AG04449 (cell line): Measurements from ENCODE around the gene GKN1.

Experiments used
- CTCF ChIA-PET: fragments of 350-600 bp; formaldehyde crosslinking; extraction: SDS; loops from one replicate; lab custom pipeline; 2021; ENCODE audit warnings: antibody characterized with exemption; lab: Yijun Ruan, JAX
- POLR2A ChIA-PET: fragments of 400-600, 350-600 bp; formaldehyde crosslinking; extraction: SDS; loops from one replicate; lab custom pipeline; 2020; ENCODE audit warnings: antibody characterized with exemption, inconsistent platforms; lab: Yijun Ruan, JAX
- DNase-seq: peaks from one replicate; pipeline ENCODE4 v3.0.0-alpha.2; 2010; ENCODE audit warnings: low read depth, low spot score
- H3K4me3 ChIP-seq: 2 replicates; pipeline ENCODE4 v1.5.1; 2011; ENCODE audit warnings: low read depth, mild to moderate bottlenecking, control low read depth, low read length
- TF ChIP-seq, protein P1 (sequence below): IDR thresholded peaks from one replicate; pipeline ENCODE4 v1.5.1; 2011; ENCODE audit warnings: mild to moderate bottlenecking, moderate library complexity, low read length, control low read depth, inconsistent platforms; ENCODE audit not compliant: insufficient read depth; ENCODE audit errors: missing control alignments

Gene GKN1

DNA sequence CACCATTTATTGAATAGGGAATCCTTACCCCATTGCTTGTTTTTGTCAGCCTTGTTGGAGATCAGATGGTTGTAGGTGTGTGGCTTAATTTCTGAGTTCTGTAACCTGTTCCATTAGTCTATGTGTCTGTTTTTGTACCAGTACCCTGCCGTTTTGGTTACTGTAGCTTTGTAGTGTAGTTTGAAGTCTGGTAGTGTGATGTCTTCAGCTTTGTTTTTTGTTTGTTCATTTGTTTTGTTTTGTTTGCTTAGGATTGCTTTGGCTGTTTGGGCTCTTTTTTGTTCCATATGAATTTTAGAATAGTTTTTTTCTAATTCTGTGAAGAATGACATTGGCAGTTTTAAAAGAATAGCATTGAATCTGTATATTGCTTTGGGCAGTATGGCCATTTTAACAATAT is 34.5 kb upstream of the GKN1 start:
- ChIA-PET POLR2A (no interaction called here), CTCF (interaction anchor here (1.1 to 2.2 kb wide), 3 partner anchors 9 to 367 kb away, joined by 3 to 7 read pairs (median 3); partner anchors contain the start of gene ANTXR1)
- no peak for DNase-seq
- no peak overlapping the region for H3K4me3 ChIP-seq
- TF ChIP-seq, protein P1, sequence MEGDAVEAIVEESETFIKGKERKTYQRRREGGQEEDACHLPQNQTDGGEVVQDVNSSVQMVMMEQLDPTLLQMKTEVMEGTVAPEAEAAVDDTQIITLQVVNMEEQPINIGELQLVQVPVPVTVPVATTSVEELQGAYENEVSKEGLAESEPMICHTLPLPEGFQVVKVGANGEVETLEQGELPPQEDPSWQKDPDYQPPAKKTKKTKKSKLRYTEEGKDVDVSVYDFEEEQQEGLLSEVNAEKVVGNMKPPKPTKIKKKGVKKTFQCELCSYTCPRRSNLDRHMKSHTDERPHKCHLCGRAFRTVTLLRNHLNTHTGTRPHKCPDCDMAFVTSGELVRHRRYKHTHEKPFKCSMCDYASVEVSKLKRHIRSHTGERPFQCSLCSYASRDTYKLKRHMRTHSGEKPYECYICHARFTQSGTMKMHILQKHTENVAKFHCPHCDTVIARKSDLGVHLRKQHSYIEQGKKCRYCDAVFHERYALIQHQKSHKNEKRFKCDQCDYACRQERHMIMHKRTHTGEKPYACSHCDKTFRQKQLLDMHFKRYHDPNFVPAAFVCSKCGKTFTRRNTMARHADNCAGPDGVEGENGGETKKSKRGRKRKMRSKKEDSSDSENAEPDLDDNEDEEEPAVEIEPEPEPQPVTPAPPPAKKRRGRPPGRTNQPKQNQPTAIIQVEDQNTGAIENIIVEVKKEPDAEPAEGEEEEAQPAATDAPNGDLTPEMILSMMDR, result no peak

DNA sequence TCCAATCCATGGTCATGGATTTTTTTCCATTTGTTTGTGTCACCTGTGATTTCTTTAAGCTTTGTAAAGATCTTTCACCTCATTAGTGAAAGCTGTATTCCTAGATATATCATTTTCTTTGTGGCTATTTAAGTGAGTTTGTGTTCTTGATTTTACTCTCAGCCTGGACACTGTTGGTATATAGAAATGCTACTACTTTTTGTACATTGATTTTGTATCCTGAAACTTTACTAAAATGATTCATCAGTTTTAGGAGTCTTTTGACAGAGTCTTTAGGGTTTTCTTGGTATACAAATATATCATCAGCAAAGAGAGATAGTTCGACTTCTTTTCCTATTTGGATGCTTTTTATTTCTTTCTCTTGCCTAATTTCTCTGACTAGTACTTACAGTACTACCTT is 34.1 kb upstream of the GKN1 start:
- CTCF ChIA-PET, result interaction anchor here (1.1 to 2.2 kb wide), 3 partner anchors 9 to 366 kb away, joined by 3 to 7 read pairs (median 3); partner anchors contain the start of gene ANTXR1
- POLR2A ChIA-PET, result no interaction called here
- TF ChIP-seq, protein P1, result no peak
- H3K4me3 ChIP-seq, result no peak overlapping the region
- DNase-seq, result no peak

DNA sequence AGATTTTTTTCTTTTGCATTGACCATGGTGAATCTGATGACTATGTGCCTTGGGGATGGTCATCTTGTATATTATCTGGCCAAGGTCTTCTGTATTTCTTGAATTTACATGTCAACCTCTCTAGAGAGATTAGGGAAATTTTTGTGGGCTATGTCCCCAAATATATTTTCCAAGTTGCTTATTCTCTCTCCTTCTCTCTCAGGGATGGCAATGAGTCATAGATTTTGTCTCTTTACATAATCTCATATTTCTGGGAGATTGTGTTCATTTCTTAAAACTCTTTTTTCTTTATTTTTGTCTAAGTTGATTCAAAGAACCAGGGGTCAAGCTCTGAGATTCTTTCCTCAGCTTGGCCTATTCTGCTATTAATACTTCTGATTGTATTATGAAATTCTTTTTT is 31.6 kb upstream of the GKN1 start:
- no peak overlapping the region for H3K4me3 ChIP-seq
- POLR2A ChIA-PET, result no interaction called here
- no peak for DNase-seq
- TF ChIP-seq, protein P1, result no peak
- CTCF ChIA-PET, result interaction anchor here (0.7 to 5.2 kb wide), 40 partner anchors 9 to 493 kb away, joined by 3 to 41 read pairs (median 5); partner anchors contain the start of genes ANTXR1 and GKN2

DNA sequence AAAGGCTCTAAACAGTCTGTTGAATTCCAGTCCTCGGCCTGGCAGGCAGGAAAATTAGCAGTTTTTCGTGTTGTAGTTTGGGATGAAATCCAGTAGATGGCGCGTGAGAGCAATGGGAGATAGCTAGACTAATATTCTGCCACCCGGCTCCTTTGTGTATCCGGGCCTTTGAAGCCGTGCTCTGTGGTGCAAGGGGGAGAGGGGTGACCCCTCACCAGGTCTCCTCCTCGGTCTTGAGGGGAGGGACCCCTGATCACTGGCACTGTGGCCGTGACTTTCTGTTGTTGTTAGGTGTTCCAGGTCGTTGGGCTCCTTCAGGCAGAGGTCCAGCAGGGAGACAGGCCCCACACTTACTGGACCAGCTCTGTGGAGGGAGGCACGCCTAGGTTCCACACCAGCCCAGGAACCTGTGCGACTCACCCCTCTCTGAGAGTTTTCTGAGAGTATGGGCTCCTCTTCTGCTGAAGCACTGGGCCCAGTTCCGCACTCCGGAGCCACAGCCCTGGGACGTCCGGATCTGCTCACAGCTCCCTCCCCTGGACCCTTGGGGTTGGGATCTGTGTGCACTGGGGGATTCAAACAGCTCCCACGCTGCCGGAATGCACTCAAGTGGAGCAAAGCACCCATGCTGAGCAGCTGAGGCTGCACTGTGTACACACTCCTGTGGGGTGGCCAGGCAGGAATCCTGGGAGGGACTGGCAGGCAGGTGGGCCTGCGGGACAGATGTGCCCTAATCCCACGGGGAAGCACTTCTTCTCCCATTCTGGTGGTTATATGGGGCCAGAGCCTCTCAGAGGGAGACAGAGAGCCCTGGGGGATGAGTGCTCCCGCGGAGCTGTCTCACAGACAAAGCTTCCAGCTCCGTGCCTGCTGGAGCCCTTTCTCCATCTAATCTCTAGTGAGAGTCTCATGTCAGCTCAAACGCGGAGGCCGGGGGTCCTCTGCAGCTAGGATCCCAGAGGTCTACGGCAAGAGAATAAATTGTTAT is 30.6 kb upstream of the GKN1 start:
- DNase-seq, result no peak
- TF ChIP-seq, protein P1, result peak; percentile 66
- CTCF ChIA-PET, result interaction anchor here (0.7 to 5.2 kb wide), 47 partner anchors 8 to 781 kb away, joined by 3 to 41 read pairs (median 5); partner anchors contain the start of genes ANTXR1 and GKN2
- POLR2A ChIA-PET, result no interaction called here
- H3K4me3 ChIP-seq, result no peak overlapping the region

DNA sequence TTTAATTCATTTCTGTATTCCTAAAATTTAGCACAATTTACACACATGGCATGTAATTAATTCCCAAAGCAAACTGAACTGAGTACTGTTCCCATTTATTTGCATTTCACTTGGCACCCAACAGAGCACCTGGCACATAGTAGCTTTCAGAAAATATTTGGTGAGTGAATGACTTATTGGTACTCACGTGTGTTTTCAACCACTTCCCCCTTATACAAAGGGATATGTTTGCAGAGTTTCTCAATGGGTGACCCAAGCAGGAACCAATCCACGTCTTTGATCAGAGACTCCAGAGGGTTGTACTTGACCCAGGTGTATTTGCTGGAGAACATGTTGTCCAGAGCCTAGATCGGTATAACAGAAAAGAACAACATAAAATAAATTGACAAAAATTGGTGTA is 28.3 kb upstream of the GKN1 start:
- ChIA-PET CTCF (interaction anchor here (0.9 to 5.2 kb wide), 3 partner anchors 9 to 20 kb away, joined by 3 to 30 read pairs (median 27); no protein-coding TSS in a partner anchor), POLR2A (no interaction called here)
- TF ChIP-seq, protein P1, result no peak
- no peak for DNase-seq
- H3K4me3 ChIP-seq, result no peak overlapping the region

DNA sequence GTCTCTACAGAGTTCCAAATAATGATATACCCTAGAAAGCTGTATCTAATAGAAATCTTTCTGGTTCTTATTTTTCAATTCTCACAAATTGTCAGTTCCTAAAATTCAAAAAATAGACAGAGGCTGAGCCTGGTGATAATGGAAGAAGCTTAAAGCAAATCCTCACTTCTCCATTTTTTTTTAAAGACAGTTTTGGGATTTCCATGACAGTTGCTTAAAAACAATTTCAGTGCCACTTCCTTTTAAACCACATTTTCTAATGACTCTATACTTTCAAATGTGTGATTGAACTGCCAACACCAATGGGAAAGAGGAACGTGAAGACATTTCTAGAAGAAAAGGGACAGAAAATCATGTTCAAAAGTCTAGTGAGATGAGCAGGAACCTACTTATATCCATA is 25.7 kb upstream of the GKN1 start:
- no peak overlapping the region for H3K4me3 ChIP-seq
- TF ChIP-seq, protein P1, result no peak
- CTCF ChIA-PET, result interaction anchor here (0.8 to 1.6 kb wide), 3 partner anchors 12 to 360 kb away, joined by 3 to 4 read pairs (median 3); no protein-coding TSS in a partner anchor
- POLR2A ChIA-PET, result no interaction called here
- DNase-seq, result no peak
